Liver (tissue), 9 donors: ENCODE results near the gene RELCH. TPM values are rescaled to one million over a fixed set of nuclear protein-coding genes. Genes with fewer than 3 reads are reported as not detected.

Source experiments
- DNase-seq: peaks from one replicate; pipeline ENCODE4 v3.0.0-alpha.2; 2017; ENCODE audit warnings: low spot score
- H3K27ac ChIP-seq, 2 donors: one replicate each; pipeline ENCODE4 v1.7.0; 2013; ENCODE audit warnings: inconsistent platforms in 2 of 2, low read length in 2 of 2, control low read depth in 1 of 2, low read depth in 1 of 2, mild to moderate bottlenecking in 1 of 2
- H3K27me3 ChIP-seq, 4 donors: one replicate each; pipeline versions ENCODE4 v1.6.1 to v1.7.0; 2013; ENCODE audit warnings: low read length in 3 of 4, inconsistent platforms in 1 of 4, mild to moderate bottlenecking in 1 of 4, moderate library complexity in 1 of 4; ENCODE audit not compliant: control insufficient read depth in 4 of 4, insufficient read depth in 4 of 4
- H3K36me3 ChIP-seq, 4 donors: one replicate each; pipeline versions ENCODE4 v1.6.1 to v1.7.0; 2013; ENCODE audit warnings: low read length in 3 of 4, mild to moderate bottlenecking in 3 of 4, low read depth in 1 of 4, moderate library complexity in 1 of 4; ENCODE audit not compliant: control insufficient read depth in 4 of 4, insufficient read depth in 3 of 4
- H3K4me1 ChIP-seq, 4 donors: one replicate each; pipeline versions ENCODE4 v1.6.1 to v1.7.0; 2013; ENCODE audit warnings: low read length in 3 of 4, mild to moderate bottlenecking in 3 of 4, moderate library complexity in 1 of 4; ENCODE audit not compliant: control insufficient read depth in 4 of 4, insufficient read depth in 4 of 4
- H3K4me3 ChIP-seq, 3 donors: one replicate each; pipeline versions ENCODE4 v1.6.1 to v1.7.0; 2013; ENCODE audit warnings: low read length in 3 of 3, control low read depth in 1 of 3, low read depth in 1 of 3, mild to moderate bottlenecking in 1 of 3
- H3K9ac ChIP-seq, 2 donors: one replicate each; pipeline ENCODE4 v1.7.0; 2013; ENCODE audit warnings: low read length in 2 of 2, mild to moderate bottlenecking in 2 of 2, moderate library complexity in 2 of 2, control low read depth in 1 of 2, low read depth in 1 of 2
- H3K9me3 ChIP-seq, 4 donors: one replicate each; pipeline versions ENCODE4 v1.6.1 to v1.7.0; 2013; ENCODE audit warnings: low read length in 3 of 4; ENCODE audit not compliant: control insufficient read depth in 4 of 4
- ATF3 ChIP-seq: IDR thresholded peaks from 2 replicates; pipeline ENCODE4 v1.6.1; 2016; ENCODE audit warnings: antibody characterized with exemption
- CTCF ChIP-seq: fragments of 150-350 bp; IDR thresholded peaks from 2 replicates; pipeline ENCODE4 v1.5.1; 2017; ENCODE audit warnings: improper control_type of control experiment, low read depth, low read length; ENCODE audit not compliant: missing input control
- EGR1 ChIP-seq, 2 donors: IDR thresholded peaks; 2 replicates each; pipeline ENCODE4 v1.6.1; 2016 to 2018; ENCODE audit warnings: antibody characterized with exemption in 2 of 2, low read depth in 2 of 2
- FOXA1 ChIP-seq: IDR thresholded peaks from 2 replicates; pipeline ENCODE4 v1.6.1; 2016; ENCODE audit warnings: antibody characterized with exemption
- FOXA2 ChIP-seq: IDR thresholded peaks from 2 replicates; pipeline ENCODE4 v1.6.1; 2016; ENCODE audit warnings: antibody characterized with exemption
- GABPA ChIP-seq, 2 donors: IDR thresholded peaks in 1 of 2; conservative IDR thresholded peaks in 1 of 2; 2 replicates each; pipeline ENCODE4 v1.6.1; 2016; ENCODE audit warnings: antibody characterized with exemption in 2 of 2, mild to moderate bottlenecking in 1 of 2, moderate library complexity in 1 of 2
- HNF4A ChIP-seq, 2 donors: conservative IDR thresholded peaks; 2 replicates each; pipeline ENCODE4 v1.6.1; 2016; ENCODE audit warnings: antibody characterized with exemption in 2 of 2, mild to moderate bottlenecking in 2 of 2
- HNF4G ChIP-seq: IDR thresholded peaks from 2 replicates; pipeline ENCODE4 v1.6.1; 2016; ENCODE audit warnings: antibody characterized with exemption
- JUND ChIP-seq, 2 donors: IDR thresholded peaks; 2 replicates each; pipeline ENCODE4 v1.6.1; 2016; ENCODE audit warnings: antibody characterized with exemption in 2 of 2
- MAX ChIP-seq: IDR thresholded peaks from 2 replicates; pipeline ENCODE4 v1.6.1; 2016; ENCODE audit warnings: antibody characterized with exemption
- NR2F2 ChIP-seq: IDR thresholded peaks from 2 replicates; pipeline ENCODE4 v1.6.1; 2016; ENCODE audit warnings: antibody characterized with exemption
- RAD21 ChIP-seq, 2 donors: IDR thresholded peaks; 2 replicates each; pipeline ENCODE4 v1.6.1; 2016; ENCODE audit warnings: antibody characterized with exemption in 2 of 2, mild to moderate bottlenecking in 2 of 2
- REST ChIP-seq: IDR thresholded peaks from 2 replicates; pipeline ENCODE4 v1.6.1; 2016; ENCODE audit warnings: antibody characterized with exemption, mild to moderate bottlenecking
- RXRA ChIP-seq, 2 donors: IDR thresholded peaks; 2 replicates each; pipeline ENCODE4 v1.6.1; 2017 to 2018; ENCODE audit warnings: antibody characterized with exemption in 2 of 2, mild to moderate bottlenecking in 1 of 2
- SP1 ChIP-seq: IDR thresholded peaks from 2 replicates; pipeline ENCODE4 v1.6.1; 2018; ENCODE audit warnings: antibody characterized with exemption, mild to moderate bottlenecking
- TAF1 ChIP-seq: conservative IDR thresholded peaks from 2 replicates; pipeline ENCODE4 v1.6.1; 2016; ENCODE audit warnings: antibody characterized with exemption, mild to moderate bottlenecking
- YY1 ChIP-seq: IDR thresholded peaks from 2 replicates; pipeline ENCODE4 v1.6.1; 2016; ENCODE audit warnings: antibody characterized with exemption, mild to moderate bottlenecking
- WGBS: extraction: QIAGEN DNeasy Blood & Tissue Kit; methylation state at CpG from one replicate; pipeline ENCODE4 v1.1.7; 2013; 5-methylcytosine and 5-hydroxymethylcytosine counted together
- polyA plus RNA-seq, 2 donors: library from polyadenylated mRNA; stranded (reverse) in 1 of 2; unstranded in 1 of 2; fragments of 200-250 nt in 1 of 2; fragments of >200 nt in 1 of 2; fragmentation: Nextera tagmentation in 1 of 2; extraction: Ambion mirVana in 1 of 2; gene quantifications; one replicate each; pipeline versions ENCODE4 v1.2.1 to v1.2.3, GENCODE V29; 2013 to 2015
- total RNA-seq, 2 donors: library from RNA; depleted of rRNA; stranded (reverse); fragments of >200 nt; gene quantifications; one replicate each; pipeline ENCODE4 v1.2.3, GENCODE V29; 2014
- TF ChIP-seq, protein P1 (sequence below): IDR thresholded peaks from 2 replicates; pipeline ENCODE4 v1.6.1; 2016; ENCODE audit warnings: antibody characterized with exemption
- donor health status: healthy.
- donor health status: healthy.
- donor health status: healthy.
- donor health status: healthy.
- donor health status: healthy.

The RELCH gene
- total and polyA plus RNA-seq, 4 donors, result 4.3 to 21.7 (median 11.0) TPM

DNA sequence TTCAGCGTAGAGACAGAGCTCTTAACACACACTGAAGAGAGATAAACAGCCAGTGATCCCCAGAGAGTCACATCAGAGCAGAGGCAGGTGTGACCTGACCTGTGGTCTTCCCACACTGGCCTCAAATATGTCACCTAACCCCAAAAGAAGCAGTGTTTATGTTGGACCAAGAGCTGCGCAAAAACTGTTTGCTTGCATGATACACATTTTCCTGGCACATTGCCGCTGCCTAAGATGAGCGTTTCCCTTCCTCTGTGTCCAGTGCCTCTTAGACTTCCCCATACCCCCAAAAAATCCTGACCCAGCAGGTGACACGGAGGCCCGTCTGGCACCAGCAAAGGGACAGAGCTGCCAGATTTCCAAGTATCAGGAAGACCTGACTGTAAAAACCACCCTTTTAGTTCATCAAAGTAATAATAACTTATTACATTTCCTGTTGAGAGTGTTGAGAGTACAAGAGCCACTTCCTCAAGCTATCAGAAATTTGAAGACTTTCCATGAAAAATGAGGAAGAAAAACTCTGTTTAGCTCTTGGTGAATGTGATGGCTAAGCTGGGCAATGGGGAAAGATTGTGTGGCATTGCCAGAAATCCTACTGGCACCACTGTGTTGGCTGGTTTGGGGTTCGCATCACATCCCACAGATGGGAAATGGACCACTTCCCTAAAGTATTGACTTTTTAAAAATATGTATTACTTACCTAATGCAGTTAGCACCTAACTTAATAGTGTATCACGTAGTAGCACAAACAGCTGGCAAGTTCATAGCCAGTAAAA, 144.7 kb downstream of the RELCH start:
- no peak for DNase-seq
- Histone ChIP-seq H3K36me3 (no peaks in the 10 kb centered on the region), H3K9ac (no peak overlapping the region), H3K9me3 (no peaks in the 10 kb centered on the region), H3K4me1 (no peaks in the 10 kb centered on the region), H3K4me3 (no peak overlapping the region), H3K27ac (no peak overlapping the region), H3K27me3 (peaks cover 0 to 6% (median 0%) of the 10 kb centered on the region in 4 donors)
- 78% methylated on average over 8 of the region's 8 CpGs for WGBS
- TF ChIP-seq GABPA (IDR thresholded peaks at IDR 0.05 in 1 of 2, conservative IDR thresholded peaks at IDR 0.05 in 1 of 2) (no peak), FOXA2 (no peak), RXRA (IDR thresholded peaks at IDR 0.05) (no peak), NR2F2 (peak; percentile 40), SP1 (no peak)

GRCh38 chr18:62332431-62332830, 145.4 kb downstream of the RELCH start:
- no peak for DNase-seq
- Histone ChIP-seq H3K27ac (no peak overlapping the region), H3K4me3 (no peak overlapping the region), H3K9me3 (no peaks in the 10 kb centered on the region), H3K4me1 (no peaks in the 10 kb centered on the region), H3K36me3 (no peaks in the 10 kb centered on the region), H3K27me3 (no peaks in the 10 kb centered on the region), H3K9ac (no peak overlapping the region)
- TF ChIP-seq GABPA (IDR thresholded peaks at IDR 0.05 in 1 of 2, conservative IDR thresholded peaks at IDR 0.05 in 1 of 2) (no peak), TAF1 (no peak), MAX (no peak), RAD21 (IDR thresholded peaks at IDR 0.05) (no peak), FOXA2 (no peak), REST (no peak), EGR1 (IDR thresholded peaks at IDR 0.05; ENCODE audit: low read depth in 2 of 2) (no peak), SP1 (no peak), NR2F2 (no peak), ATF3 (no peak), YY1 (no peak), RXRA (IDR thresholded peaks at IDR 0.05) (no peak), CTCF (no peak), FOXA1 (no peak), HNF4A (conservative IDR thresholded peaks at IDR 0.05) (no peak), JUND (IDR thresholded peaks at IDR 0.05) (no peak), HNF4G (no peak)
- TF ChIP-seq, protein P1, sequence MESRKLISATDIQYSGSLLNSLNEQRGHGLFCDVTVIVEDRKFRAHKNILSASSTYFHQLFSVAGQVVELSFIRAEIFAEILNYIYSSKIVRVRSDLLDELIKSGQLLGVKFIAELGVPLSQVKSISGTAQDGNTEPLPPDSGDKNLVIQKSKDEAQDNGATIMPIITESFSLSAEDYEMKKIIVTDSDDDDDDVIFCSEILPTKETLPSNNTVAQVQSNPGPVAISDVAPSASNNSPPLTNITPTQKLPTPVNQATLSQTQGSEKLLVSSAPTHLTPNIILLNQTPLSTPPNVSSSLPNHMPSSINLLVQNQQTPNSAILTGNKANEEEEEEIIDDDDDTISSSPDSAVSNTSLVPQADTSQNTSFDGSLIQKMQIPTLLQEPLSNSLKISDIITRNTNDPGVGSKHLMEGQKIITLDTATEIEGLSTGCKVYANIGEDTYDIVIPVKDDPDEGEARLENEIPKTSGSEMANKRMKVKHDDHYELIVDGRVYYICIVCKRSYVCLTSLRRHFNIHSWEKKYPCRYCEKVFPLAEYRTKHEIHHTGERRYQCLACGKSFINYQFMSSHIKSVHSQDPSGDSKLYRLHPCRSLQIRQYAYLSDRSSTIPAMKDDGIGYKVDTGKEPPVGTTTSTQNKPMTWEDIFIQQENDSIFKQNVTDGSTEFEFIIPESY, result no peak
- 75% methylated on average over 3 of the region's 3 CpGs for WGBS
